Stimulated activated CD8-positive, alpha-beta memory T cell treated with anti-CD3 and anti-CD28 coated beads, Interleukin-2, amount 100 ng/mL, for 1 hour (primary cell): Measurements from ENCODE around the gene CEBPG.

Experiments
- DNase-seq, 2 donors: peaks; one replicate each; pipeline ENCODE4 v3.0.0-alpha.2; 2020; ENCODE audit warnings: low read depth in 2 of 2

Gene CEBPG

DNA sequence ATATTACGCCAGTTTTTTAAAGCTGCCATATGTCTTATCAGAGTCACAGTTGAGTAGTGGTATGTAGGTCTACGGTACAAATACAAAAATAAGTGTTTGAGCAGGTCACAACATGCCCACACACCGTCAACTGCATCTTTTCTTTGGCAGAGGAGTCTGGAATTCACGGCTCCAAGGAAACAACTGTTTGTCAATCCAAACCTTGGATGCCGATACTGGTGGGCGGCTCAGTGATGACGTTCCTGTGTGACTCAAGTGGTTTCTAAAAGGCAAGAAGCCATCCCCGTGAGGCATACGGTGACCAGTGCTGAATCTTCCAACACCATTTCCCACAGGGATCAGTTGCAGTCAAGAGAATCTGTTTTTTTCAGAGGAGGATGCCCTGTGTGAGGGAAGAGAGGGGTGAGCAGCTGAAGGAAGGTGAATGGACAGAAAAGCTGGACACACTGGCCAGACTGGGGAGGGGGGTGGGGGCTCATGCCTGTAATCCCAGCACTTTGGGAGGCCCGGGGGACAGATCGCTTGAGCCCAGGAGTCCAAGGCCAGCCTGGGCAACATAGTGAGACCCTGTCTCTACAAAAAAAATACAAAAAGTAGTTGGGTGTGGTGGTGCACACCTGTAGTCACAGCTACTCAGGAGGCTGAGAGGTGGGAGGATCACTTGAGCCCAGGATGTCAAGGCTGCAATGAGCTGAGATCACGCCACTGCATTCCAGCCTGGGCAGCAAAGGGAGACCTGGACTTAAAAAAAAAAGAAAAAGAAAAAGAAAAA is 22.8 kb upstream of the CEBPG start:
- no peak for DNase-seq

DNA sequence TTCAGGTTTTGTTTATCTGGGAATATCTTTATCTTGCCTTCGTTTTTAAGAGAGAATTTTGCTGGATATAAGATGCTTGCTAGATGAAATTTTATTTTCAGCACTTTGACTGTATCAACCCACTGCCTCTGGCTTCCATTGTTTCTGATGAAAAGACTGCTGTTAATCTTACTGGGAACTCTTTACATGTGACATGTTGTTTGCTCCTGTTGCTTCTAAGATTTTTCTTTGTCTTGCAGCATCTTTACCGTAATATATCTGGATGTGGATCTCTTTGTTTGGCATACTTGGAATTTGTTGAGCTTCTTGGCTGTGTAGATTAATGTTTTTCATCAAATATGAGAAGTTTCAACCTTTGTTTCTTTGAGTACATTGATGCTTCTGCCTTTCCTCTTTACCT is 18.0 kb upstream of the CEBPG start:
- DNase-seq, result no peak

DNA sequence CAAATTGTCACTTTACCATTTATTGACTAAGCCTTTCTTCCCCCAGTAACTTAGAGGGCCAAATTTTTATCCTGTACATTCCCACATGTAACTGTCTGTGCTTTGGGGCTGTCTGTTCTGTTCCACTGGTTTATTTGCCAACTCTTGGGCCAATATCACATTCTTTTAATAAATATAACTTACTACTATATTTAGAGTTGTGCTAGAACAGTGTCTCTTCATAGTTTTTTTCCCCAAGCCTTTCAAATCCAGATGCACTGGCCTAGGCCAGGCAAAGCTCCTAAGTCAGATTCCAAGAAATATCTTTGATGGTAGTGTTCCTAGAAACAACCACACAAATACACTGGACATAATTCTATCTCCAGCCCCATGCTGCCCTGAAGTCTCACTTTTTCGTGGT is 16.0 kb upstream of the CEBPG start:
- DNase-seq, result no peak

DNA sequence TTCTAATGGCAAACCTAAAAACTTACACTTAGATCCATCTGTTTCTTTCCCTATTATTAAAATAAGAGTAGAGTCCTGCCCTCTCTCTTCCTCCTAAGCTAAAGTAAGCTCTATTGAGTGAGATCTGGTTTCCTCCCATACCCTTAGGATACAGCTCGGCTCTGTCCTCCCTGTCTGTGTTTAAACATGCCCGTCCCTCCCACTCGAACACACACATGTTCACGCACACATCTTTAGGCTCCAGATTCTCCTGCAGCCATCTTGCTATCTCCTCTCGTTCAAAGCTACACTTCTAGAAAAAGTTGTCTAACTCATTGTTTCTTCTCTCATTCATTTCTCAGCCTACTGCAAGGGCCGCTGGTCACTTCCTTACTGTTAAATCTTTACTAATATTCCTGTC is 15.1 kb upstream of the CEBPG start:
- DNase-seq, result no peak

DNA sequence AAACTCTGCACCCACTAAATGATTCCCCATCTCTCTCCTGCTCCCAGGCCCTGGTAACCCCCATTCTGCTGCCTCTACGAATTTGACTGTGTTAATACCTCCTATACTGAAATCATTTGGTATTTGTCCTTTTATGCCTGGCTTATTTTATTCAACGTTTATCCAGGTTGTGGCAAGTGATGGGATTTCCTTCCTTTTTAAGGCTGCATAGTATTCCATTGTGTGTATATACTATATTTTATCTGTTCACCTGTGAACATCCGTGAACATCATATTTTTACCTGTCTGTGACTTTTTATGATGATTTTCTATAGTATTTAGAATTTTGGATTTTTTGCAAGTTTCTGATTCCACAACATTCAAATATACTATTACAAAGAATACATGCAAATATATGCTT is 13.9 kb upstream of the CEBPG start:
- no peak for DNase-seq

DNA sequence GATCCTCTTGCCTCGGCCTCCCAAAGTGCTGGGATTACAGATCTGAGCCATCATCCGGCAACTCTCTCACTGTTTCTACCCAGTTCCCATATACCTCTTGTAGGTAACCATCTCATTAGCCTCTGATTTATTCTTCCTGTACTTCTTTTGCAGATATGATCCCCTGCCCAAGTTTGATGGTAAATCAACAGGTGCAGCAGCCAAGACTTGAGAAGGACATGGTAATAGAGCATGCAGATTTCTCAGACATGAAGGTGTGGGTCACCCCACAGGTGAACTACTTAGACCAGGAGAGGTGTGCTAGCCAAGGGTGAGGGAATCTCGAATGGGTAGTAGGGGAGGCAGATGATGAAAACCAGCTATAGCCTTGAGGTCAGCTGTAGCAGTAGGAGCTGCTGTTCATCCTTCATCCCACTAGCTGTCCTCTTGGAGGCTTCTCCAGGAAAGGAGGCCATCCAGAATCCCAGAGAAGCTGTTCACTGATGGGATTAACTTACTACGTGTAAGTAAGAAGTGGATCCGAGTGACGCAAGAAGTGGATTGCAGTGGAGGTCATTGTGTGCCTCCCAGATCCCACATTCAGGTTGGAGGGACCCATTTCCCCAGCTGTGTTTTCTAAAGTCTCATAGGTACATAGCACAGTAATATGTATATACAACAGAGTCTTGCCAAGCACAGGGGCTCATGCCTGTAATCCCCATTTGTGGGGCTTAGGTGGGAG is 10.8 kb upstream of the CEBPG start:
- DNase-seq, result no peak

DNA sequence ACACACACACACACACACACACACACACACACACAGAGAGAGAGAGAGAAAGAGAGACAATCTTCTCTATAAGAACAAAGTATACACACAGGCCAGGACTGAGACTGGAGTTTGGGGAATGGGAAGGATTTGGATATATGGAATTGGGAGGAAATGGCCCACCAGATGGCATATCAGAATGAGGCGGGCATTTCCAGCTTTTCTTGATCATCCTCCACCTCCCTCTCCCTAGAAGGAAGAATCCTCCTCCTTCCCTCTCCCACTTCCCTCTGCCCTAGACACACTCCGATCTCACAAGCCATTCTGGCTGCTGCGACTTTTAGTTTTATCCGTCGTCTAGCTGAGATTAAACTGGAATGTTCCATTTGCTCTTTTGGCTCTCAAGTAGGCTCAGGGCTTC is 10.0 kb upstream of the CEBPG start:
- no peak for DNase-seq

DNA sequence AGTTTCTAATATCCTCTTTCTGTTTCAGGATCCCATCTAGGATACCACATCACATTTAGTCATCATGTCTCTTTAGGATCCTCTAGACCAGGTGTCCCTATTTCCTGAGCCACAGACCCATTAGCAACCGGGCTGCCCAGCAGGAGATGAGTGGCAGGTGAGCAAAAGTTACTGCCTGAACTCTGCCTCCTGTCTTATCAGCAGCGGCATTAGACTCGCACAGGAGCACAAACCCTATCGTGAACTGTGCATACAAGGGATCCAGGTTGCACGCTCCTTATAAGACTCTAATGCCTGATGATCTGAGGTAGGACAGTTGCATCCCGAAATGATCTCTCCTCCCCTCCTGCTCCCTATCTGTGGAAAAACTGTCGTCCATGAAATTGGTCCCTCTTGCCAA is 7.8 kb upstream of the CEBPG start:
- DNase-seq, result no peak

DNA sequence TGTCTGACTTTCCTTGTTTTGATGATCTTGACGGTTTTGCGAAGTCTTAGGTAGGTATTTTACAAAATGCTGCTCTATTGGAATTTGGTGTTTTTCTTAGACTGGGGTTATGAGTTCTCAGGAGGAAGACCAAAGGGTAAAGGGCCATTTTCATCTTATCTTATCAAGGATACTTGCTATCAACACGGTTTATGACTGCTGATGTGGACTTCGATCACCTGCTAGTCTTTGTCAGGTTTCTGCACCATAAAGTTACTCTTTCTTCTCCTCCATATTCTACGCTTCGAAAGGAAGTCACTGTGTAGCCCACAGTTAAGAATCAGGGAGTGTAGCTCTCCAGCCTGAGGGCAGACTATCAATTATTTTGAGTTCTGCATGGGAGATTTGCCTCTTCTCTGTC is 7.4 kb upstream of the CEBPG start:
- no peak for DNase-seq

DNA sequence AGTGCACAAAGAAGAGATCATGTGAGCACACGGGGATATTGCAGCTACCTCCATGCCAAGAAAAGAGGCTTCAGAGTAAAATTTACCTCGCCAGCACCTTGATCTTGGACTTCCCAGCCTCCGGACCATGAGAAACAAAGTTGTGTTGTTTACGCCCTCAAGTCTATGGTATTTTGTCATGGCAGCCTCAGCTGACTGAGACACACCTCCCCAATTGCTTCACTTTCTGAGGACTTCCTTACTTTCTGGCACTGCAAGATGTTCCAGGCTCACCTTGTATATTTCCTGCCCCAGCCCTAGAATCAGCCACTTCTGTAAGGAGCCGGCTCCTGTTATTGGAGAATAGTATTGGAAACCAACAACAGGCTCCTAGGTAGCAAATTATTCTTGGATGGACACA is 6.6 kb upstream of the CEBPG start:
- DNase-seq, result no peak

DNA sequence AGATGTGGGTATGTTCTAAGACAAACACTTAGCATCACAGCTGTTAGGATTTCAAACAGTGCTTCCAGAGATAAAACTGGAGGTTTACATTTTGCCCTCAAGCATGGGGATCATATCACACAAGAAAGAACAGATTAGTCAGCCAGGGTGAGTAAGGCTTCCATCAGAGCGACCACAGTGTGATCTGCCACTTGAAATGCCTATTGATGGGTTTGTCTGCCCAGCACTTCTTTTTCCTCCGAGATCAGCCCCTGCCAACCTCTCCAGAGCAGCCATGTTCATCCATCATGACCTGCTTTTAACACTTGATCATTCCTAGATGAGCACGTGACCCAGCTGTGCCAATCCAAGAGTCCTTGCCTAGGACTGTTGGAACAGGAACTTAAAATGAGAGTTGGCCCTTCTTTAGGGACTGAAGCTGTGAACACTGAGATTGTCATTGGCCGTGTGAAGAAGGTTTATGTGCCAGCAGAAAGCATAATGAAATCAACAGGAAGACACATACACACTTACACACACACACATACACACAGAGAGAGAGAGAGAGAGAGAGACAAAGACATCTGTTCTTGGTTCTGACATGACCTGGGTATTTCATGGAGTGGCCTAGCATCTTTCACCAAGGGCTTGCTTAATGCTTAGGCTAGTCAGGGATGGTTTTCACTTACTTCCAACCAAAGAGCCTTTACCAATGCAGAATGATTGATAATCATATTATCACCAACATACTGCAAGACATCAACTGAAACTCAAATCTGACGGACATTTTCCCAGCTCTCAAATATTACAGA is 5.2 kb upstream of the CEBPG start:
- no peak for DNase-seq

DNA sequence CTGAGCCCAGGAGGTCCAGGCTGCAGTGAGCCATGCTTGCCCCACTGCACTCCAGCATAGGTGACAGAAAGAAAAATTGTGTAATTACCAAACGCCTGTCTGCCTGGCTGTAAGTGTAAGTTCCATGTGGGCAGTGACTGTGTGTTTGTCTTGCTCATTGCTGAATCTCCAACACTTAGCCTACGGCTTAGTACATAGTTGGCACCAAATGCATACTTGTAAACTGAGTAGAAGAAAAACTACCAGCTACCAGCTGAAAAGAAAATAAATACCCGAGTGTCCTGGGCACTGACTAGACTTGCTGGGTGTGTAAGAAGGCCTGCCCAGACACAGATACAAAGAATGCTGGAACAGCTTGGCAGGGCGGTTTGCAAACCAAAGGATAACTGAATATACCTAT is 2.7 kb upstream of the CEBPG start:
- DNase-seq, result no peak

DNA sequence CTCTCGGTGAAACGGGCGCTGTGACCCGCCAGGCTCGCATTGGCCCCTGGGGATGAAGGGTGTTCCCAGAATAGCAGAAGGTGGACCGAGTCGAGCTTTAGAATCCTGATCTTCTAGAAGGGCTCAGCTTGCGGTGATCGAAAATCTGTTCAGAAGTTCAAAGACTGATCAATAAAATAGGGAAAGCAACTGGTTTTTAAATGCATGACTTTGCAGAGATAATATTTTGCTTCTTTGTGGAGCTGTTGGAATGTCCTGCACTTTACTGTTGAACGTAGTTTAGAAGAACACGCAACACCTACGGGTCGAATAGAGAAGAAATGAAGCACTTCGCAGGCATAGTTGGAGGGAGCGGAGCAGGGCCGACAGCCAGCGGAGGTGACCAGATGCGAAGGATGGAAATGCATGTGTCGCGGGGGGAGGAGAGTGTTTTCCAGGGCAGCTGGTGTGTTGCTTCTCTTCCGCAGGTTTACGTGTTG is 766 bp downstream of the CEBPG start:
- DNase-seq, result no peak

DNA sequence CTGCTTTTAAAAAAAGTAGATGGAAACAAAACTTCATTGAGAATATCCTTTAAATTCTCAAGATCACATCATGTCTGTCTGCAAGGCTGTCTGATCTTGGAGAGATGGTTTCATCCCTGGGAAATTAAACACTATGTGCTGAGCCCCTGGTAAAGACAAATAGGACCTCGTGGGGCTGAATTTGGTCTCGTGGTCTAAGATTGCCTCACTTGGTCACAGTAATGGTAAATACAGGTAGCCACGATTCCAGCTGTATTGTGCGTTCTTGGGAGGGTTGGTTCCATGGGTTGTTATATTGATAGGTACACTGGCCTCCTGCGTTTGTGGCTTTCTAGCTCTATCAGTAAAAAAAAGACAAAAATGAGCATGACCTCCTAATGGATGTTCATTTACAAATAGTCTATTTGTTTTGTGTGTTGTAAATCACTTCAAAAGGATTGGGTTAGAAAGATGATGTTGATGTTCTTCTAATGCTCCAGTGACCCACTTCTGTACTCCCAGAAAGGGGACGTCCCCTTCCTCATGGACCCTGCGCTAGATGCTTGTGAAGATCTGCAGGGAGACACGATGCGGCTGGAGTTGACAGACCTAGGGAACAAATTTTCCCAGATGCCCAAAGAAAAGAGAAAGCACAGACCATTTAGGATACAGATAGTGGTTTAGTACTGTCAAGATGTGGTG is 1.8 kb downstream of the CEBPG start:
- DNase-seq, result no peak

DNA sequence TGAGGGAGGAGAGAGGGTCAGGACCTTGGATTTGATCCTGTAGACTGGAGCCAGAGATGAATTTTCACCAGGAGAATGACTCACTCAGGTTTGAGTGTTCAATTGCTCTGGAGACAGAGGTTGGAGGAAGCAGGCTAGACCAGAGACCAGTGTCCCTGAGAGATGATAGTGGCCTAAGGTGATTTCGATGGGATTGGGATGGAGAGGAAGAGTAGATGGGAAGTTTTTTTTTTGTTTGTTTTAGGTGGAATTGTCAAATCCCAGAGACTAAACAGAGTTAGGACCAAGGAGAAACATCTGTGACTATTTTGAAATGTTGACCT is 2.3 kb downstream of the CEBPG start:
- DNase-seq, result no peak

DNA sequence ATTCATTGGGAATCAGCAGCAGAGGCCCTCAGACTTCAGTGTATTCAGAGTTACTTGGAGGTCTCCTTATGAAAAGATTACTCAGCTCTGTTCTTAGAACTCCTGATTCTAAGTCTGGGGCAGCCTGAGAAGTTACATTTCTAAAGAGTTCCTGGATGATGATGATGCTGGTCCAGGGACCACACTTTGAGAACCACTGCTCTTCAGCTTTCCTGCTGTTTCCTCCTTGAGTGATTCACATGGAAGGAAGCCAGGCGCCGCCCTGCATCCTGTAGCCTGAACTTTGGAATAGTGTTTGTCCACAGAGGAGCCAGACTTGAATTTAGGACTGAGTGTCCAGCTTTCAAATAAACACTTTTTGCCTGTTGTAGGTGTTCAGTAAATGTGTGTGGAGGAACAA is 2.9 kb downstream of the CEBPG start:
- no peak for DNase-seq

DNA sequence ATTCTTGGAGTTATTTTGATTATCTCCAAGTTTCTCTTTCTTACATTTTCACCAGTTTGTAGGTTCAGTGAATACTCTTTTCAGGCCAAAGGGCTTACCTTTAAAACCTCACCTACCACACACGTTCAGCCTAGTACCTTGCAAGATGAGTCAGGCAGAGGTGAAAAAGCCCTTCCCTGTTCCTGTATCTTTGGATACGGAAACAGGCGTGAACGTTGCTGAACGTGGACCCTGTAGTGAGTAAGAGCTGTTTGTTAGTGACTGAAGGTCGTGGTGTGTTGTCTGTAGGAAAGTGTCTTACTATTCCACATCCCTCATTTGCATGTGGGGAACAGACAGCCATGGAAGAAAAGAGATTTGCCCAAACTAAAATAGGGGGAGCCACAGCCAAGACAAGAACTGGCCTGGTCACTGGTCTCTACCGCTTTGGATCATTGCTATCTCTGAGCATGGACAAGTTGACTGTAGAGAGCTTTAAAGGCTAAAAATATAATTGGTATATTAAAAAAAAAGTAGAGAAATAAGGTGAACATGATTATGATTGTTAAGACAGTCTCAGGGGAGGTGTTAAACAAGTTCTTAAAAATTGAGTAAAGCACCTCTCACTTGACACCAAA is 3.5 kb downstream of the CEBPG start:
- DNase-seq, result no peak

DNA sequence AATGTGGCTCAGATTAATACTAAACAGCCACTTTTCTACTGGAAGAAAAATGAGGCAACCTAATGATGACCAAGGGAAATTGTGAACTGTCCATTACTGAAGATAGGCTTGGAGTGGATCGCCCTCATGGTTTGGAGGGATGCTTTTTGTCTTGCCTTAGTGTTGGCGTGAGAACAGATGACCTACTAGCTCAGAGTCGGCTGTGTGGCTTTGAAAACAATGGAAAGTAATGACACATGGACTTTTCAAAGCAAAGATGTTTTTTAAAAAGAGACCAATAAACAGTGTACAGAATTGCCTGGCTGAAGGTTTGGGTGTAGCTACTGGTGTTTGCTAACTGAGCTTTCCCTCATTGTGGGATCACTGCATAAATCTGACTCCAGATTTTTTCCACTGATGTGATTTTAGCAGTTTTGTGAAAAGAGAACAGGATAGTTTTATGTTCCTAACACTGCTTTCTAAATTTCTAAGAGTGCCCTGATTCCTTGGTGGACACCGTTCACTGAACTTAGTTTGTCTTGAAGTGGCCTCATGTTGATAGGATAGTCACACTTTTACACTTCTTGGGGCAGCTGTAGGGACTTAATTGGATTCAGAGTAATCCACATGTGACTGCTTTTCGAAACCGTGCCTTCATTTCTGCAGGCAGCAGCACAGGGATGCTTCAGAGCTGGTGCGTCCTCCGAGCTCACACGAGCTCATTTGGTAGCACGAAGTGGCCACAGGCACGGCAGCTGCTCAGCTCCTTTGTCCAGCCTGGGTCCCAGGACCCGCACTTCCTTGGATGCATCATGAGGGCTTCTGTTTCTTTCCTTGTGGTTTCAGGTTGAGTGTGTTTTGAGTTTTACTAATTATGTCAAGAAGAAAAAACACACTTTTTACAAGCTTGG is 4.3 kb downstream of the CEBPG start:
- no peak for DNase-seq

DNA sequence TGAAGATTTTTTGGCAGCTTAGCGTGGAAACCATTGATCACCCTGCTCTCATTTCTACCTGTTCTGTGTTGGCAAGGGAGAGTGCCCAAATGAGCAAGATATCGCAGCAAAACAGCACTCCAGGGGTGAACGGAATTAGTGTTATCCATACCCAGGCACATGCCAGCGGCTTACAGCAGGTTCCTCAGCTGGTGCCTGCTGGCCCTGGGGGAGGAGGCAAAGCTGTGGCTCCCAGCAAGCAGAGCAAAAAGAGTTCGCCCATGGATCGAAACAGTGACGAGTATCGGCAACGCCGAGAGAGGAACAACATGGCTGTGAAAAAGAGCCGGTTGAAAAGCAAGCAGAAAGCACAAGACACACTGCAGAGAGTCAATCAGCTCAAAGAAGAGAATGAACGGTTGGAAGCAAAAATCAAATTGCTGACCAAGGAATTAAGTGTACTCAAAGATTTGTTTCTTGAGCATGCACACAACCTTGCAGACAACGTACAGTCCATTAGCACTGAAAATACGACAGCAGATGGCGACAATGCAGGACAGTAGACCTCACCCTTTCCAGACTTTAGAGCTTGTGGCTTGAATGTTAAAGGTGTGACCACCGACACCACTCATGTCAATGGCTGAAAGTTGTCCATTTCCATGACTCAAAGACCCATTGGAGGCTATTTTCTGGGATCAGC is 5.8 kb downstream of the CEBPG start:
- no peak for DNase-seq

DNA sequence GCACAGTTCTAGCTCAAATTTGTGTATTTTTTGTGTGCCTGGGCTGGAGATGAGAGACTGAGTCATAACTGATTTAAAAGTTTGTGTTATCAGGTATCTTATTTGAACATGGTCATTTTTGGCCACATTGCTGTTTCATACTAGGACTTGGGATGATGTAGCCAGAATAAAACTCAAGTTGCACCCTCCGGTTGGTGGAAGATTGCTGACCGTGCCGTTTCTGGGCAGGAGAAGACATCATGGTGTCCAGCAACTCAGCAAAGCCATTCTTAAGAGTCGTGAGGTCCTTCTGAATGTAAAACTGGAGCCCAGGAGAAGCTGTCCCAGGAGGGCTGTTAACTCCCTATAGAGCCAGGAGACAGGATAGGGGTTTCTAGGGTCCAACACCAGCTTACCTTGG is 7.6 kb downstream of the CEBPG start:
- no peak for DNase-seq
